GM21723 (cell line): ENCODE results near the gene RTP3.
A peak's percentile ranks its signal among the peaks of the same experiment; 100 is the strongest.

Experiments used
- ATAC-seq: cut with Tn5 transposase; IDR thresholded peaks from one replicate; pipeline ENCODE4 v1.9.1; 2021; ENCODE audit warnings: mild to moderate bottlenecking, moderate library complexity; ENCODE audit not compliant: unreplicated experiment

Gene RTP3

DNA sequence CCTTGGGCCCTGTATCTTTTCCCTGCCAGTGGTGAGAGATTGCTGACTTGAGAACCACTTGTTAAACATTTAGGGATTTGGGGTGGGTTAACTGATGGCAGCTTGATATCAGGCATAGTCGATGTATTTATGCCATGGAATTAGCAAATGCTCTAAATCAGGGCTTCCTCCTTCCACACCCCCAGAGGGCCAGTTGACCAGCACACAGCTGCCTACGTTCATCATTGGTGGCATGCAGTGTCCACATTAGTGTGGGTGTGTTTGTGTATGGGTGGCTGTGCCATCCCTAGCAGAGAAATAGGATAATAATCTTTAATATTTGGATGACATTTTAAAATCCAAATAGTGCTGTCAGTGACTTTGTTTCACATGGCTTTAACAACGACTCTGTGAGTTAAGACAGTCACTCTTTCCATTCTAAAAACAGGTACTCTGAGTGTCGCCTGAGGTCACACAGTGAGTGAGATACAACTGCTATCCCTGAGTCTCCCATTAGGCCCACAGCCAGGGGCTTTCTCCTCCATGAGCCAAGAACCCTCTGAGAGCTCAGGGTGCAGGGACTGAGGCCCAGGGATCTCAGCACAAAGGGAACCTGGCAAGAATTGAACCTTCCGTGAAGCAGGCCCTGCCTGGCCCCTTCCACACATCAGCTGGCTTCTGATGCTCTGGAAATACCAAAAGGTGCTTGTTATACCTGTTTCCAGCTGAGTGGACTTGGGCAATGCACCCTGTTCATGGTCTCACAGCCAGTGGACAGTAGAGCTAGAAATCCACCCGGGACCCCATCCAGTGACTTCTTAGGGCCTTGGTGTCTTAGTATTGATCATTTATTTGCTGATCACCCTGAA lies 28.8 kb upstream of the RTP3 start:
- ATAC-seq: no peak

DNA sequence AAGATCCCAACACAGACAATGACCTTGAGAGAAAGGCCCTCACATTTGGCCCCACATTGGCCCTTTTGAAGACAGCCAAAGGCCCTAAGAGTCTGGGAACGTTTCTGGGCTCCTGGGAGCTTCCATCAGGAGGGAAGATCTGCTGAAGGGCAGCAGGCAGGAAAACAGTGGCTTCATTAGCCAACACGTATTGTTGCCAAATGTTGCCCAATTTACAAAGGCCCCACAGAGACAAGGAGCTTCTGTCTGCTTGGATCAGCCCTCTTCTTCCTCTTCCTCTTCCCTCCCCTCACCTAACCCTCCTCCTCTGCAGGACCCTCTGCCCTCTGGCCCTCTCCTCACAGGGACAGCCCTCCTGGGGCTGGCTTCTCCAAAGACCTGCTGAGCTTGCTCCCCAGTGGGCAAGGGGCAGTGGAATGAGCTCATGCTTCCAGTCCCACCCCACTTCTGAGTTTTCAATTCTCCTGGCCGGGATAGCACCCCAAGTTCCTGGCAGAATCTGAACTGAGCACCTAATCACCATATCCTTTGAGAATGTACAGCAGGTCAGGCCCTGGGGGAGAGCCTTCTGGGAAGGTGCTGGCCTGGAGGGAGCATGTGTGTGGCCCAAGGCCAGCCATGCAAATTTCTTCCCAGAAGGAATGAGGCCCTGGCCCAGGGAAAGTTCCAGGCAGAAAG lies 28.0 kb upstream of the RTP3 start:
- no peak for ATAC-seq

DNA sequence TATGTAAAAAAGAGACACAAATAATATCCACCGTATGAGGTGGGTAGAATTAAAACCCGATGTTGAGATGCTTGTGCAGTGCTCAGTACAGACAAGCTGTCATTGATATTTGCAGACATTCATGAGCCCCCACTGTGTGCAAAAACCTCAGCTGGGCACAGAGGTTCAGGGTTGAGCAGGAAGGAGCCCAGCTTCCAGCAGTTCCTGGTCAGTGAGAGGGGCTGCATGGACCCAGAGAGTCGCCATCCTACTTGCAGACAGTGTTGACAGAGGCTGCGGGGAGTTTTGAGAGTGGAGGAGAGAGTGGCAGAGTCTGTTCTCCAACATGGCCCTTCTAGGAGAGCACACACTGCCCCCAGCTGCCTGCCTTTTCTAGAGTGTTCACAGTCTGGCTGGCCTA lies 26.9 kb upstream of the RTP3 start:
- ATAC-seq: no peak

DNA sequence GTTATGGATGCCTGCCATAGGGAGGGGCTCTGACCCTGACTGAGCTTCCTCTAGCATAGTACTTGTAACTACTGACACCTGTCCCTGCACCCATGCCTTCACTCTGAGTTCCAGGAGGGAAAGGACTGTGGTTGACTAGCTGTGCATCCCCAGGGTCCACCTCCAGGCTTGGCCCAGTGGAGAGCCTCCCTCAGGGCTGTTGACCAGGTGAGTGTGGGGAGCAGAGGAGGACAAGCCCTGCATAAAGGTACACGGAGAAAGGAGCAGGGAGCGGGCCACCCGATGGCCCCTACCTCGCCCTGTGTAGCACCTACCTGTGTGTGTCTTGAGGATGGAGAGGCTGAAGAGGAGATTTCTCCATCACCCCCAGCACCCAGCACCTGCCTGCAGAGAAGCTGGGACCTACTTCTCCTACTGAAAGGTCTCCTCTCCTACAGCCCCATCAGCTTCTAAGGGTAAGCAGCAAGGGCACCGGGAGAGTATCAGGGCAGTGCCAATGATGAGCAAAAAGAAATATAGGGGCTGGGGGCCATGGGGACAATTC lies 26.3 kb upstream of the RTP3 start:
- ATAC-seq: no peak

DNA sequence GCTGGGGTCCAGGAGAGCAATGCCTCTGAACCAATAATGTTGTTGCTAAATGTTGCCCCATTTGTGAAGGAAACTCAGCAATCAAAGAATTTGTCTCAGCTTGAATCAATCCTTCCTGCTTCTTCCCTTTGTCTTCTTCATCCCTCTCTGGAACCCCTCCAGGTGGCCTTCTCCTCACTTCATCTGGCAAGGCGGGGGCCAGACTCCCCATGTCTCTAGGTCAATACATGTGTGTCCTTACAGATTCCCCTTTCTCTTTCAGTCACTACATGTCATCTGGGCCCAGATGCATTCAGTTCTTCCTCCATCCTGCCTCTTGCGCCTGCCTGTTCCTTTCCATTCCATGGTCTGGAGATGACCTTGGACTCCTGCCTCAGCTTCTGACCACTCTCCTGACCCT lies 25.0 kb upstream of the RTP3 start:
- no peak for ATAC-seq

DNA sequence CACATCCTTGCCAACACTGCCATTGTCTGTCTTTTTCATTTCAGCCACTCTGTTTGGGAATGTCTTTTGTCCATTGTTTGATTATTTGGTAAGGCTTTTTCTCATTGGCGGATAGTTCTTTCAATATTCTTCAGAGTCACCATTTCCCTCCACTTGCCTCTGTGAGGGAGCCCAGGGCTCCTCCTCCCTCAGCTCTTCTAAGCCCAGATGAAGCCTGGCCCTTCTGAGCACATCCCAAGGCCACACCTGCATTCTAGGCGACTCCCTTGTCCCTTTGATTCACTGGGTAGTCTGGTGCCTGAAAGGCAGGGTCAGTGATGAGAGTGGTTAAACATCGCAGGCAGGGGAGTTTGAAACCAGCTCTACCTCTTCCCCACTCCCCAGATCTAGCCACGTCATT lies 20.6 kb upstream of the RTP3 start:
- ATAC-seq: no peak

DNA sequence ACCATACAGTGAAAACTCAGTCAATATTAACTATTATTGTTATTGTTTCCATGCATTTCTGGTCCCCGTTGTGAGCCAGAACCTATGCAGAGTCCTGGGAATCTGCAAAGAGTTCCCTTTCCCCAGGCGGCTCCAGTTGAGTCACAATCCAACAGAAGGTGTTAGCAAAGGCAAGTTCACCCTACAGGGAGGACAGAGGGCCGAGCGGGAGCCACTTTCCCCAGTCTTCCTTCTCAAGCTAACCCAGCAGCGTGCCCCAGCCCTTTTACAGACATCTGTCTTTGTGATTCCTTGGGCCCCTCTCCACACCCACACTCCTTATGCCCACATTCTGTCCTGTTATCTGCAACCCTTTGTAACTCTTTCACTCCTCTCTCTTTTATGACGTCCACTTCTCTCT lies 20.0 kb upstream of the RTP3 start:
- no peak for ATAC-seq

DNA sequence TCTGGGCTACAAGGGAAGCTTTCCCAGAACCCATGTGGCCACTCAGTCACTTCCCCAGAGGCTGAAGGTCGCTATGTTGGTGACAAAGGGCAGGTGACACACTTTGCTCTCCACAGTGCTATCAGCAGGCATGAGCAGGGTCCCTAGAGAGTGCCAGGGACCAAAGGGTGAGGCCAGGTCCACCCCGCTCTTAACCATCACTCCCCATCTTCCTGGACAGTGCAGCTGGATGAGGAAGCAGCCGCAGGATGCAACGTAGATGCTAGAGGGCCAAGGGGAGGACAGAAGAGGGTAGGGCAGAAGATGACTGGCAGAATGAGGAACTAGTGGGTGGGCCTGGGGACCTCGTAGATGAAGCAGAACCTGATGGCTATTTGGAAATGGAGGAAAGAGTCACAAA lies 19.4 kb upstream of the RTP3 start:
- no peak for ATAC-seq

DNA sequence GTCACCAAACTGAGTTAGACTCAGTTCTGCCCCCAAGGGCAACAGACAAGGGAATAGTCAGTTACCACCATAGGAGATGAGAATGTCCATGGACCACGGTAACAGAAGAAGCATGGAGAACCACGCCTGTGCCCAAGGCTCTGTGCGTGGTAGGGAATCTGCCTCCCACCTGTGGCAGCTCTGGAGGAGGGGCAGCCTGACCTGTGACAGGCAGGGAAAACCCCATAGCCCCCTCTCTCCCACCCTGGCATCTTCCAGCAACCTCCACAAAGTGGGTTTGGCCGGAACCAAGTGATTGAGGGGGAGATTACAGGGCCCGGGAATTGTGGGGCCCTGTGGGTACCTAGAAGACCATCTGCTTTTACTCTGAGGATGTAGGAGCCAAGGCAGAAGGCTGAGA lies 18.8 kb upstream of the RTP3 start:
- ATAC-seq: no peak

DNA sequence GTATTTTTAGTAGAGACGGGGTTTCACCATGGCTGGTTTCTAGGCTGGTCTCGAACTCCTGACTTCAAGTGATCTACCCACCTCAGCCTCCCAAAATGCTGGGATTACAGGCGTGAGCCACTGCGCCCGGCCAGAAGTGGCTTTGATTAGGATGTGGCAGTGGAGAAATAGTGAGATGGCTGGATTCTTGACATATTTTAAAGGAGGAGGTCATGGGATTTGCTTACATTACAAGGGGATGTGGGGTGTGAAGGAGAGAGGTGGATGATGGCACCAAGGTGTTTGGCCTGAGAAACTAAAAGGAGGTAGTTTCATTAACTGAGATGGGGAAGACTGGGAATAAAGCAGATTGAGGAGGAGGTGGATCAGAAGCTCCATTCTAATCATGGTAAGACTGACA lies 18.1 kb upstream of the RTP3 start:
- ATAC-seq: no peak

DNA sequence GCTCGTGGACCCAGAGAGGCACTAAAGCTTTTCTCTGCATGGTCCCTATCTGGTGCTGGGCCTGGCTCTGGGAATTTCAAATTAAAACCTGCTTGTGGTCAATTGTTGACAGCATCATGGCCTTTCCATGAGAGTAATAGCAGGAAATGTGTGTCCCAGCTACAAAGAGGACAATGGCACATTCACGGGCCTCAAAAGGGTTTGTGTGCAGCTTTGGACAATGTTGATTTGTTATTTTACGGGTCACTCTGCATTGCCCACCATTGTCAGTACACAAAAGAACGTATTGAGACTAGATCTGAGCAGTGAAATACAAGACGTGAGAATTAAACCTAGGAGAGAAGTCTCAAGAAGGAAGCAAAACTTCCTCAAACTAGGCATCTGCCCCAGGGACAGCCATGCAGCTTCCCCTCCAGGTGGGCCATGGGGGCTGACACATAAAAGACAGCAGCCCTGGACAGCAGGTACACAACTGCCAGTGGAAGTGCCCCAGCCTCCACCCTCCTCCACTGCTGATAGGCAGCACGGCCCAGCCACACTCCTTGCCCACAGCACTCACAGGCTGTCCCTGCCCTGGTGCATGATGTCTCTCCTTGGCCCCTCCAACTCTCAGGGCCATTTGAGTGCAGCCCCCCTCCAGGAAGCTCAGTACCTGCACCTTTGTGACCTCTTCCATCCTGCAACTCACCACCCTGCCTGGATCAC lies 17.1 kb upstream of the RTP3 start:
- no peak for ATAC-seq

DNA sequence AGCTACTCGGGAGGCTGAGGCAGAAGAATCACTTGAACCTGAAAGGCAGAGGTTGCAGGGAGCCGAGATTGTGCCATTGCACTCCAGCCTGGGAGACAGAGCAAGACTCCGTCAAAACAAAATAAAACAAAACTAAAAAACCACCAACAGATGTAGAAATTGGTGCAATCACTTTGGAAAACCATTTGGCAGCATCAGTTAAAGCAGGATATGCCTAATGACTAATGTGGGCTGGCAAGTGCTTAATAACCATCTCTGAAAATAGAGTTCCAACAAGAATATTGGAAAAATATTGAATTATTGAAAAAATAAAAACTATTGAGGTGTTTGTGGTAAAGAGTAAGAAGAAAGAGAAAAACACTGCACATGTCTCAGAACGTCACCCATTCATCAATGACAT lies 16.1 kb upstream of the RTP3 start:
- no peak for ATAC-seq

DNA sequence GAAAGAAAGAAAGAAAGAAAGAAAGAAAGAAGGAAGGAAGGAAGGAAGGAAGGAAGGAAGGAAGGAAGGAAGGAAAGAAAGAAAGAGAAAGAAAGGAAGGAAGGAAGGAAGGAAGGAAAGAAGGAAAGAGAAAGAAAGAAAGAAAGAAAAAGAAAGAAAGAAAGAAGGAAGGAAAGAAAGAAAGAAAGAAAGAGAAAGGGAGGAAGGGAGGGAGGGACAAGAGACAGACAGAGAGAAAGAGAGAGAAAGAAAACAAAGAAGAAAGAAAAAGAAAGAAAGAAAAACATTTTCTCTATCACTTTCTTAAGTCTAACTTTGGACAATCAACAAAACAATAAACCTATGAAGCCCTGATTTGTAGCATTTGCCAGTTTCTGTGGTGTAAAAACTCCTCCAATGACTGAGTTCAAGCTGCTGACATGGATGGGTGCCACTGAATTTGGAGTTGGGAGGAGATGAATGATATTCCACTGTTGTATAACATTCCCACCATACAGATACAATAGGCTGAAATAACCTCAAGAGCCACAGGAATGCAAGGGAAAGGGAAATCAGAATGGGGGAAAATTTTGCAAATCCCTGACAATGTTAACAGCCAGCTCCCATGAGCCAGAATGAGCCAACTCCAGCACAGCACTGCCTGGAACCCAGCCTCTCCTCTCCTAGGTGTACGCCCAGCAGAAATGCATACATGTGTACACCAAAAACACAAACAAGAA lies 15.0 kb upstream of the RTP3 start:
- ATAC-seq: no peak

DNA sequence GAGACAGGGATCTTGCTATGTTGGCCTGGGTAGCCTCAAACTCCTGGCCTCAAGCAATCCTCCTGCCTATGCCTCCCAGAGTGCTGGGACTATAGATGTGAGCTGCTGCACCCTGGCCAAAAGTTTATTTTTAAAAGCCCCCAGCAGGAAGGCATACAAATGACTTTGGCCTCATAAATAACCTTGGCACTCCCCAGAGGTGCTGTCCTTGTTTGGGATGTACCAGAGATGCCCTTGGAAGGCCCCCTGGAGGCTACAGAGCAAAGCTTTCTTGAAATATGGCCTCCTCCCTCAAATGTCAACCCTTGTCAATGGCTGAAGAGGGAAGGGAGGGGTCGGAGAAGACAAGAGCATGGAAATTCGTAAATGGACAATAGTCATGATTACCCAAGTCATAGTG lies 14.0 kb upstream of the RTP3 start:
- ATAC-seq: no peak

DNA sequence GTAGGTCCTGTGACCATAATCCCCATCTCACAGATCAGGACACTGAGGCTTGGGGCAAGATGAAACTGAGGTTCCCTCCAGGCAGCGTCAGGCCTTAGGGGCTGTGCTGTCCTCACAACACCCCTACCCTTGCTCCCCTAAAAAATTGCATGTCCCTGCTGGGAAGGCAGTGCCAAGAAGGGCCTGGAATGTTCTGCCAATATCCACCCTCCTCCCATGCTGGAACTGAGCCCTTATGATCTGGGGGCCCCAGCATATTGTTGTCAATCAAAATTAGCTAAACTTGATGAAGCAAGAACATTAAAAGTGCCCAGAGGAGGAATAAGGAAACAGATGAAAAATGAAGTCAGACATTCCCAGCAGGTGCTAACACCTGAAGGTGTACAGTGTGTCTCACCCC lies 13.4 kb upstream of the RTP3 start:
- no peak for ATAC-seq

DNA sequence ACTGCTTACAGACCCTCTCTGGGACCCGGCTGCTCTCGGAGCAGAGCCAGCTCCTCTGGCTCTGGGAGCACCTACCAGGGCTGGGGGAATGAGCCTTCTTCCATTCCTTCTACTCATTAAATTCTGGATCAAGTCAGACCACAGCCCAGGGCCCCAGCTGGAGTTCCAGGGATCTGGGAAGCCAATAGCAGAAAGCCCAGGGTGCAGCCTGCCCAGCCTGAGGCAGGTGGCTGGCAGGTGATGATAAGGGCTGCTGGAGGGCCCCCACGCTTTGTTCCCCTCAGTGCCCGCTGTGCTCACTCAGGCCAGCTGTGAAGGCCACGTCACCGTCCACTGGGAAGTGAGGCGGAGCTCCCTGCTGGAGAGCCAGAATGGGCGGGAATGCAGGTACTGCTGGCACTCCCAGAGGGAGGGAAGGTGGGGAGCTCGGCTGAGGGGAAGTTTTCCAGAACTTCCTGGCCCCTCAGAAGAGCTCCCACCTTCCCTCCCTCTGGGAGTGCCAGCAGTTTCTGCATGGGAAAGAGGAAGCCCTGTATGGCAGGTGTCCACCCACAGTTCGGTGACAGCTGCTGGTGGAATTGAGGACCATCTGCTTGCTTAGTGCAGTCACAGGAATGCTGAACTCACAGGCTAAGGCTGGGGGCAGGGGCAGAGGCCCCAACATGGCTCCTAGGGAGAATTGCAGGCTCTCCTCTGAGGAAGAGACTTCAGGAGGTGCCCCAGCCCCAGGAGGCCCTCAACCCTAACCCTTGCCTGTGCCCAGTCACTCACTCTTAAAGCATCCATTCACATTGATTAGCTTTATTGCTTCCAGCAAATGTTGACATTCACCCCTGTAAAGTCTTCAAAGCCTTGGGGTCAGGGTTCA lies 12.6 kb upstream of the RTP3 start:
- no peak for ATAC-seq

DNA sequence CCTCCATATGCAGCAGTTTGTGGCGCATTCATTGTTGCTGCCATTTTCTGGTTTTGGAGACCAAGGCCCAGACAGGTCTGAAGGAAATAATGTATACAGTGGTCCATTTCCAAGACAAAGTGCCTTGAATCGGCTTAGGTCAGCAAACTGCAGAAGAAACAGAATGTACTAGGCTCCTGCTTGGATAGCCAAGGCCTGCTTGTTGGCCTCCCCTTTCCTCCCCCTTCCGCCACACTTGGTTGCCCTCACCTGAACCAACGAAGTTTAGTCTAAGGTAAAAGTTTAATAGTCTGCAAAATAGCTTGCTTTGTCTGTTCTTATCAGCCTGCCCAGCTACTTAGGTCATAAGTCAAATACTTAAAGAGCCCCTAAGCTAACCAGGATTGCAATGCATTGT lies 12.0 kb upstream of the RTP3 start:
- ATAC-seq: no peak

DNA sequence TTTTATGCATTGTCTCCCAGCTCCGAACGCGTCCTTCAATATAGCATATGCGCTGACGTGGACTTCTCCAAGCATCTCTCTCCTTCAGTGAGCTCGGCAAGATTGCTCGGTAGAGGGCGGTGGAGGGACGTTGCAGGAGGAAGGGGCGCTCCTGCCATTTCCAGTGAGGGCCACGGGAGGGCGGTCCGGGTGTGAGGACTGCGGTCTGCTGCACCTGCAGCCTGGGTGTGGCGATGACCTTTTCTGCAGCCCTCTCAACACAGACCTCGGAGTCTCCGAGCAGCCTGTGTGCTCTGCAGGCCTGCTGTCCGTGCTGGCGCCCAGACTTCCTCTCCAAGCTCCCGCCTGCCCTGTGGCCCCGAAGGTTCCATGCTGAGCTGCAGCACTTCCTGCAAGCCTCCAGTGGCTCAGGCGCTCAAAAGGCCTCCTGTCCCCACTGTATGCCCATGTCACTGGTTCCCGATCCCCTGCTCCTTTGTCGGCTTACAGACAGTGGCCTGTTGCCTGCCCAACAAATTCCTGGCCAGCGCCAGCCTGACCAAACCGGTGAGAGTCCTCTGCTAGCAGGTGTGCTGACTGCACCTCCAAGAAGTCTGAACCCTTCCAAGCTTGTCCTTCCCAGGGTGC lies 8.9 kb upstream of the RTP3 start:
- ATAC-seq: peak; percentile 93

DNA sequence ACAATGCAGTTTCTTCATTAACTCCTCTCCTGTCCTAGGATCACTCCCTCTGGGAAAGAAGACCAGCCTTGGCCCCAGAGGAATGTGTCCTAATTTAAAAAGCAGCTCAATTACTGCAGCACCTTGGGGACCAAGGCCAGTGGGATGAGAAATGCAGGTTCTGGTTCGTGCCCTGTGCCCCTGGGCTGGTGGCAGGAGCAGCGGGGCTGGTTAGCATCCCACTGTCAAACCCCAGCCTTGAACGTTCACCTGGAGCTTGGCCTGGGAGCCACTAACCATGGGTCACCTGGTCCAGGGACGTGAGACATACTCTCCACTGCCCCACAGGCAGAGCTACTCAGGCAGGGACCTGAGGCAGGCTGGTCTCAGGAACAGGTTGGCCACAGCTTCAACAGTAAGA lies 8.4 kb upstream of the RTP3 start:
- no peak for ATAC-seq

DNA sequence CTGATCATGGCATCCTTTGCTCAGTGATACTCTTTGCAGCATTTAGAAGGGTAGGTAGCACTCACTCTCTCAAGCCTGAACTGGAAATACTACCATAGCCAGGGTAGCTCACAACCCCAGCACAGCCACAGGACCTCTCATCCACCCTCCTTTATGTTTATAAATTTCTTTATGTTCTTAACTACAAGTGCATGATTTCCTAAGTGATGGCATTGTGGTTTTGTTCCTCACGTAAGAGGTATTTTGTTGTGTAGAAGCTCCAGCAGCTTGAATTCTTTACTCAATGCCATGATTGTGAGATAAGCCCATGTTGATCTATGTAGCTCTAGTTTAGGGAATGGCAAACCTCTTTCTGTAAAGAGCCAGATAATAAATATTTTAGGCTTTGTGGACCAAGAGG lies 7.9 kb upstream of the RTP3 start:
- ATAC-seq: no peak
